Progenitor cell of endocrine pancreas (in vitro differentiated cells): ENCODE measurements around the gene NEDD9. TPM values are rescaled to one million over a fixed set of nuclear protein-coding genes. Genes with fewer than 3 reads are reported as not detected.

Experiments
- DNase-seq: peaks from one replicate; pipeline ENCODE4 v3.0.0; 2021; ENCODE audit warnings: low spot score; ENCODE audit not compliant: unreplicated experiment
- H3K27ac Mint-ChIP-seq: 2 replicates; pipeline ENCODE4 v1.8.0; 2021; ENCODE audit warnings: mild to moderate bottlenecking, moderate library complexity, mixed read lengths
- H3K27me3 Mint-ChIP-seq: 2 replicates; pipeline ENCODE4 v1.8.0; 2021; ENCODE audit warnings: mixed read lengths
- H3K36me3 Mint-ChIP-seq: 2 replicates; pipeline ENCODE4 v1.8.0; 2022; ENCODE audit warnings: mixed read lengths; ENCODE audit not compliant: insufficient read depth
- H3K4me1 Mint-ChIP-seq: 2 replicates; pipeline ENCODE4 v1.8.0; 2021; ENCODE audit warnings: low read depth, mixed read lengths
- H3K4me3 Mint-ChIP-seq: 2 replicates; pipeline ENCODE4 v1.8.0; 2021; ENCODE audit warnings: low read depth, mild to moderate bottlenecking, moderate library complexity, mixed read lengths
- H3K9me3 Mint-ChIP-seq: 2 replicates; pipeline ENCODE4 v1.8.0; 2021; ENCODE audit warnings: low read depth, mixed read lengths
- total RNA-seq: library from RNA; stranded (reverse); gene quantifications from 2 replicates; pipeline ENCODE4 v1.2.1, GENCODE V29; 2021
- TF ChIP-seq, protein P1 (sequence below): fragments of 200-600 bp; sonication (generic); IDR thresholded peaks from one replicate; pipeline ENCODE4 v1.5.0; 2021; ENCODE audit warnings: antibody characterized with exemption, mild to moderate bottlenecking; ENCODE audit not compliant: unreplicated experiment

Gene NEDD9
- total RNA-seq, 1 donor from 2014 or later: 14.1 TPM

DNA sequence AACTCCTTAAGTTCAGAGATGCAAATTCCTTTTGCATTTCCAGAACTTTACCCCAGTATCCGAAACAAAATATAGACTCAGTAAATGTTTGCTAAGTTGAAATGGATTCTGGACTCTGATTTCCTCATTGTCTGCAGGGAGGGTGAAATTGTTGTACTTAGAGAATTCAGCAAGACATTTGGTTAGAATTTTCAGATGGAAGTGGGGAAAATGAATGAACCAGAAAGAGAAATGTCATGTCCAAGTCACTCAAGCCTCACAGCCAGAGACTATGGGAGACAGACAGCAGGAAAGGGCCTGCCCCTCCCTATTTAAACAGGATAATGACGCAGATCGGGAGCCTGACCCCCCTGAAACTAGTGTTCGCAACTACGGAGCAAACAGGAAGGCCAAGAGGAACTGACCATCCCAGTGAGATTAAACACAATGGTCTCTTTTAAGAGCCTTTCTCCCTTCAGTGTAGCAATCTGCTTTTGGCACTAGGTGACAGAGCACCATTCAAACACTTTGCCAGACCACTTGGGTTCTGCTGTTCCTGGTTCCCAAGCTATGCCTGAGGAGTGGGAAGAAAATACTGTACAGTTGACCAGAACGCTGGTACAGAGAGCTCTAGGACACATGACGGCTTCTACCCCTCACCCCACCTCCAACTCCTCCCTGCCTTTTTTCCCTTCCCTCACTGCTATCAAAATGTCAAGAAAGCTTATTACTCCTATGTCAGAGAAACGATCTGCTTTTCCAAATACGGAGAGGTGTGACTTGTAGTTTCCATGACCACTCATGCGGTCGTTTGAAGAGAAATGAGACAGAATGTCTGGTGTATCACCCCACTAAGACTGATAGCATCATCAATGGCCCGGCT lies 13.7 kb downstream of the NEDD9 start:
- peaks cover 37% of the 10 kb centered on the region for H3K4me1 Mint-ChIP-seq
- TF ChIP-seq, protein P1, sequence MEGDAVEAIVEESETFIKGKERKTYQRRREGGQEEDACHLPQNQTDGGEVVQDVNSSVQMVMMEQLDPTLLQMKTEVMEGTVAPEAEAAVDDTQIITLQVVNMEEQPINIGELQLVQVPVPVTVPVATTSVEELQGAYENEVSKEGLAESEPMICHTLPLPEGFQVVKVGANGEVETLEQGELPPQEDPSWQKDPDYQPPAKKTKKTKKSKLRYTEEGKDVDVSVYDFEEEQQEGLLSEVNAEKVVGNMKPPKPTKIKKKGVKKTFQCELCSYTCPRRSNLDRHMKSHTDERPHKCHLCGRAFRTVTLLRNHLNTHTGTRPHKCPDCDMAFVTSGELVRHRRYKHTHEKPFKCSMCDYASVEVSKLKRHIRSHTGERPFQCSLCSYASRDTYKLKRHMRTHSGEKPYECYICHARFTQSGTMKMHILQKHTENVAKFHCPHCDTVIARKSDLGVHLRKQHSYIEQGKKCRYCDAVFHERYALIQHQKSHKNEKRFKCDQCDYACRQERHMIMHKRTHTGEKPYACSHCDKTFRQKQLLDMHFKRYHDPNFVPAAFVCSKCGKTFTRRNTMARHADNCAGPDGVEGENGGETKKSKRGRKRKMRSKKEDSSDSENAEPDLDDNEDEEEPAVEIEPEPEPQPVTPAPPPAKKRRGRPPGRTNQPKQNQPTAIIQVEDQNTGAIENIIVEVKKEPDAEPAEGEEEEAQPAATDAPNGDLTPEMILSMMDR: no peak
- H3K4me3 Mint-ChIP-seq: peak overlapping the region; percentile 17
- H3K9me3 Mint-ChIP-seq: no peaks in the 10 kb centered on the region
- H3K27me3 Mint-ChIP-seq: peaks cover 18% of the 10 kb centered on the region
- peak overlapping the region; percentile 81 for H3K27ac Mint-ChIP-seq
- no peak for DNase-seq
- H3K36me3 Mint-ChIP-seq: peaks cover 6% of the 10 kb centered on the region

DNA sequence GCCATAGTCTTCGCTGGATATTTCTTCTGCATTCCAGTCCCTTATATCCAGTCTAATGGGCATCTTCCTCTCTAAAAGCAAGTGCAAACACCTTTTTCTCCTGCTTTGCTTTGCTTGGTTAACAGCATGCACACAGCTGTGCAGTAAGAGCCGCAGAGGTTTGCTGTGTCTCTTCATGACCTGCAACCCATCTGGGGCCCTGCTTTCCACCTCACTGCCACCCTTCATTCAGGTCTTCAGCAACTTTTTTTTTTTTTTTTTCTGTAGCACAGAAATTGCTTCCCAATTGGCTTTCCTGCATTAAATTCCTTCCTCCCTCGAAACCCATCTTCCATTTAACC lies 14.4 kb downstream of the NEDD9 start:
- no peaks in the 10 kb centered on the region for H3K9me3 Mint-ChIP-seq
- peaks cover 14% of the 10 kb centered on the region for H3K27me3 Mint-ChIP-seq
- no peak for DNase-seq
- H3K27ac Mint-ChIP-seq: peak overlapping the region; percentile 81
- H3K4me1 Mint-ChIP-seq: peaks cover 35% of the 10 kb centered on the region
- TF ChIP-seq, protein P1: no peak
- peaks cover 8% of the 10 kb centered on the region for H3K36me3 Mint-ChIP-seq
- H3K4me3 Mint-ChIP-seq: no peak overlapping the region

DNA sequence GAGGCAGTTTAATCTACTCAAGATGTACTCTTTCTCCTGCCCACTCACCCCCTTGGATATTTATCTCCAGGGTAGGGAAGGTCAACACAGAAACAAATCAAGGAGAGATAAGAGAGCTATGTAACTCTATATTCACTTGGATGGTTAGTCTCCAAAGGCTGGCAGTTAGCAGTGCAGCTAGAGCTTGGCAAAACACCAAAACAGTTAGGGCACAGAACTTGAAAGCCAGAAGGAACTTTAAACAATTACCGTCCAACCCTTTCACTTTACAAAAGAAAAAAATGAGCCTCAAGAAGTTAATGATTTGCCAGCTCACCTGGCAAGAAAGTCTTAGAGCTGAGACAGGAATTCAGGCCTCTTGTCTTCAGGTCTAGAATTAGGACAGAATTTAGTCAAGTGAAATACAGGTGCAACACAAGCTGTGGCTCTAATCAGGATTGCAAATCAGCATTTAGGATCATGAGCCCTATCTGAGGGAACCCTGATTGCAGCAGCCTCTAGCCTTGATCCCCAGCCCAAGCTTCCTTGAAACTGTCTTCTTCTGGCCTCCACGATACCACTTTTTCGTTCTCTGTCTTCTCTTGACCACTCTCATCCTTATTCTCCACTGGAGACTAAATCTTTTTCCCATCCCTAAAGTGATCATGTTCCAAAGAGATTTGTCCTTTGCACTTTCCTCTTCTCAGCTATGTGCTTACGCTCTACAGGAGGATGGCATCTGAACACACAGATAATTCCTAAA lies 14.9 kb downstream of the NEDD9 start:
- peak overlapping the region; percentile 1 for H3K4me3 Mint-ChIP-seq
- peaks cover 13% of the 10 kb centered on the region for H3K27me3 Mint-ChIP-seq
- DNase-seq: no peak
- H3K4me1 Mint-ChIP-seq: peaks cover 35% of the 10 kb centered on the region
- no peaks in the 10 kb centered on the region for H3K9me3 Mint-ChIP-seq
- TF ChIP-seq, protein P1: no peak
- peak overlapping the region; percentile 81 for H3K27ac Mint-ChIP-seq
- peaks cover 13% of the 10 kb centered on the region for H3K36me3 Mint-ChIP-seq

DNA sequence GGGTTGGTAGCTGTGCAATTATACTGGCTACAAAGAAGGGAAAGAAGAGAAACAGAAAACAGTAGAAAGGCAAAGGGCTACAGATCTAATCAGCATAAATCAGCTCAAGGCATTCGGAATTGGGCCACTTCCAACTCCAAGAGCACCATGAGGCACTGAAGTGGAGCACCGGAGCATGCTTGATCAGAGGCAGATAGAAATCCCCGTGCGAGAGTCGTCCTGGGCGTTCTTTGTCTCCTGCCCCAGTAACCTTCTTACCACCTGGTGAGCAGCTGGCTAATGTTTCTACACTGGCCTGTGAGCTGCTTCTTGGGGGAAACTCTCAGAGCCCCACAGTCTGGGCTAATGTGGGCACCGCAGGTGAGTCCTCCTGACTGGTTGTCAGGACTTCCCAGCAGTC lies 16.7 kb downstream of the NEDD9 start:
- H3K9me3 Mint-ChIP-seq: no peaks in the 10 kb centered on the region
- peaks cover 19% of the 10 kb centered on the region for H3K36me3 Mint-ChIP-seq
- peaks cover 13% of the 10 kb centered on the region for H3K27me3 Mint-ChIP-seq
- no peak for DNase-seq
- TF ChIP-seq, protein P1: no peak
- H3K4me3 Mint-ChIP-seq: no peak overlapping the region
- H3K4me1 Mint-ChIP-seq: peaks cover 35% of the 10 kb centered on the region
- no peak overlapping the region for H3K27ac Mint-ChIP-seq

DNA sequence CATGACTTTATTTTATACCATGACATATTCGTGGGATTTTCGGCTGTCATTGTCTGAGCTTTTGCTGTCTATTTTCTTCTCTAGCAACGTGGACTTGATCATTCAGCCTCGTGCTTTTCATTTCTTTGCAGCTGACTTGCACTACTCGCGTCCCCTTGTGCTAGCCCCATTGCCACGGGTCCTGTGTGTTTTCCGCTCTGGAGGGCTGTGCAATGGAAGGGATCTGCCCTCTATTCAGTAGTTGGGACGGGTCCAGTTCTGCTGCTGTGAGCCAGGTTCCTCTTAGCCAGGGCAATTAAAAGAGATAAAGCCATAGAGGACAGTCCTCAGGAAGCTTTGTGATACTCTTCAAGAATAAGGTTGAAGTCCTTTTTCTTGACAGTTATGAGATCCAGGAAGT lies 17.6 kb downstream of the NEDD9 start:
- Mint-ChIP-seq H3K27me3 (peaks cover 13% of the 10 kb centered on the region), H3K4me3 (no peak overlapping the region), H3K4me1 (peaks cover 35% of the 10 kb centered on the region), H3K9me3 (no peaks in the 10 kb centered on the region), H3K27ac (no peak overlapping the region), H3K36me3 (peaks cover 19% of the 10 kb centered on the region)
- no peak for DNase-seq
- TF ChIP-seq, protein P1: no peak
